ENCODE measurements around the gene ACADSB. TPM values are rescaled to one million over a fixed set of nuclear protein-coding genes. Genes with fewer than 3 reads are reported as not detected.

The ACADSB gene
- total RNA-seq, 1 experiment from 2014 or later: 25.3 TPM

GRCh38 chr10:123035467-123036086, 26.8 kb downstream of the ACADSB start:
- BruUV-seq (replicated peaks): no TSS peak
- POLR2A ChIA-PET: no interaction called here
- no peak overlapping the region for H3K4me3 Mint-ChIP-seq (ENCODE audit: unreplicated experiment)
- H3K27me3 ChIP-seq (replicated peaks; ENCODE audit: control insufficient read depth, insufficient read depth, low read length): no peaks in the 10 kb centered on the region
- no peaks in the 10 kb centered on the region for H3K4me1 ChIP-seq
- H3K4me1 Mint-ChIP-seq (ENCODE audit: low read depth, unreplicated experiment): no peaks in the 10 kb centered on the region
- TF ChIP-seq CTCF (IDR thresholded peaks at IDR 0.05; ENCODE audit: insufficient read depth in 1 of 2, low read depth in 1 of 2, low read length in 1 of 2, severe bottlenecking in 1 of 2, unreplicated experiment in 1 of 2): no peak
- H3K4me3 ChIP-seq (ENCODE audit: low read depth, low read length): no peak overlapping the region
- H3K36me3 ChIP-seq (ENCODE audit: control insufficient read depth, insufficient read depth, low read length): no peaks in the 10 kb centered on the region
- CTCF ChIA-PET: no interaction called here
- no peaks in the 10 kb centered on the region for H3K9me3 Mint-ChIP-seq (ENCODE audit: unreplicated experiment)
- no peak for DNase-seq
- intact Hi-C loops (cut with micrococcal nuclease; ENCODE audit: unreplicated experiment): no loop called here
- H3K27ac Mint-ChIP-seq (ENCODE audit: unreplicated experiment): no peak overlapping the region
- no peaks in the 10 kb centered on the region for H3K9me3 ChIP-seq
- H3K27me3 Mint-ChIP-seq (ENCODE audit: insufficient read depth, unreplicated experiment): no peaks in the 10 kb centered on the region
- peaks cover 6% of the 10 kb centered on the region for H3K36me3 Mint-ChIP-seq (ENCODE audit: insufficient read depth, unreplicated experiment)

- DNase-seq: no peak
- intact Hi-C loops (cut with micrococcal nuclease; ENCODE audit: unreplicated experiment): no loop called here
- Histone ChIP-seq H3K4me3 (ENCODE audit: low read depth, low read length) (no peak overlapping the region), H3K36me3 (ENCODE audit: control insufficient read depth, insufficient read depth, low read length) (no peaks in the 10 kb centered on the region), H3K9me3 (no peaks in the 10 kb centered on the region), H3K4me1 (no peaks in the 10 kb centered on the region), H3K27me3 (replicated peaks; ENCODE audit: control insufficient read depth, insufficient read depth, low read length) (no peaks in the 10 kb centered on the region)
- BruUV-seq (replicated peaks): no TSS peak
- no peak for TF ChIP-seq CTCF (IDR thresholded peaks at IDR 0.05; ENCODE audit: insufficient read depth in 1 of 2, low read depth in 1 of 2, low read length in 1 of 2, severe bottlenecking in 1 of 2, unreplicated experiment in 1 of 2)
- Mint-ChIP-seq H3K27me3 (ENCODE audit: insufficient read depth, unreplicated experiment) (no peaks in the 10 kb centered on the region), H3K9me3 (ENCODE audit: unreplicated experiment) (no peaks in the 10 kb centered on the region), H3K4me3 (ENCODE audit: unreplicated experiment) (no peak overlapping the region), H3K36me3 (ENCODE audit: insufficient read depth, unreplicated experiment) (peaks cover 6% of the 10 kb centered on the region), H3K4me1 (ENCODE audit: low read depth, unreplicated experiment) (no peaks in the 10 kb centered on the region), H3K27ac (ENCODE audit: unreplicated experiment) (no peak overlapping the region)
- POLR2A ChIA-PET: no interaction called here
- CTCF ChIA-PET: no interaction called here
Measured at GRCh38 chr10:123038782-123039631, 30.2 kb downstream of the ACADSB start.

GRCh38 chr10:123039632-123039930, 30.8 kb downstream of the ACADSB start:
- Histone ChIP-seq H3K4me1 (no peaks in the 10 kb centered on the region), H3K9me3 (no peaks in the 10 kb centered on the region), H3K36me3 (ENCODE audit: control insufficient read depth, insufficient read depth, low read length) (no peaks in the 10 kb centered on the region), H3K27me3 (replicated peaks; ENCODE audit: control insufficient read depth, insufficient read depth, low read length) (no peaks in the 10 kb centered on the region), H3K4me3 (ENCODE audit: low read depth, low read length) (no peak overlapping the region)
- intact Hi-C loops (cut with micrococcal nuclease; ENCODE audit: unreplicated experiment): no loop called here
- no peaks in the 10 kb centered on the region for H3K9me3 Mint-ChIP-seq (ENCODE audit: unreplicated experiment)
- TF ChIP-seq CTCF (IDR thresholded peaks at IDR 0.05; ENCODE audit: insufficient read depth in 1 of 2, low read depth in 1 of 2, low read length in 1 of 2, severe bottlenecking in 1 of 2, unreplicated experiment in 1 of 2): no peak
- no peaks in the 10 kb centered on the region for H3K27me3 Mint-ChIP-seq (ENCODE audit: insufficient read depth, unreplicated experiment)
- CTCF ChIA-PET: no interaction called here
- no TSS peak for BruUV-seq (replicated peaks)
- peaks cover 6% of the 10 kb centered on the region for H3K36me3 Mint-ChIP-seq (ENCODE audit: insufficient read depth, unreplicated experiment)
- no peak for DNase-seq
- POLR2A ChIA-PET: no interaction called here
- H3K4me3 Mint-ChIP-seq (ENCODE audit: unreplicated experiment): no peak overlapping the region
- no peak overlapping the region for H3K27ac Mint-ChIP-seq (ENCODE audit: unreplicated experiment)
- H3K4me1 Mint-ChIP-seq (ENCODE audit: low read depth, unreplicated experiment): no peaks in the 10 kb centered on the region
